Prostate gland (tissue), 2 donors: Measurements from ENCODE around the gene VPS9D1. TPM values are rescaled to one million over a fixed set of nuclear protein-coding genes. Genes with fewer than 3 reads are reported as not detected.

Experiments used
- DNase-seq: peaks from one replicate; pipeline ENCODE4 v3.0.0-alpha.2; 2019; ENCODE audit warnings: low spot score
- H3K27ac ChIP-seq, 2 donors: fragments of 200-600 bp; sonication (generic); 2 replicates each; pipeline ENCODE4 v1.5.1; 2017 to 2019
- H3K27me3 ChIP-seq: fragments of 200-600 bp; sonication (generic); replicated peaks from 2 replicates; pipeline ENCODE4 v1.5.1; 2019; ENCODE audit not compliant: insufficient read depth
- H3K36me3 ChIP-seq, 2 donors: fragments of 200-600 bp; sonication (generic); 1 replicate in 1 of 2; 2 replicates in 1 of 2; pipeline versions ENCODE4 v1.5.1 to v1.8.1; 2017 to 2019
- H3K4me1 ChIP-seq: fragments of 200-600 bp; sonication (generic); replicated peaks from 2 replicates; pipeline ENCODE4 v1.5.1; 2019
- H3K4me3 ChIP-seq, 2 donors: fragments of 200-600 bp; sonication (generic); 2 replicates each; pipeline ENCODE4 v1.5.1; 2017 to 2019
- H3K9me3 ChIP-seq: fragments of 200-600 bp; sonication (generic); 2 replicates; pipeline ENCODE4 v1.5.1; 2017
- POLR2A ChIP-seq: fragments of 450-650 bp; IDR thresholded peaks from one replicate; pipeline ENCODE4 v1.6.1; 2016; ENCODE audit warnings: antibody characterized with exemption, mild to moderate bottlenecking
- POLR2AphosphoS5 ChIP-seq: sonication (generic); formaldehyde crosslinking; IDR thresholded peaks from one replicate; pipeline ENCODE4 v1.6.1; 2017; ENCODE audit warnings: antibody characterized with exemption
- WGBS: methylation state at CpG from one replicate; pipeline ENCODE4 v1.1.5; 2018; 5-methylcytosine and 5-hydroxymethylcytosine counted together
- intact Hi-C: fragments of 100-400 bp; cut with DNase I; formaldehyde crosslinking; loops from one replicate; pipeline ENCODE4 v1.14.2; 2022
- total RNA-seq, 2 donors: library from RNA; depleted of rRNA; stranded (reverse); fragments of >200 nt; gene quantifications; one replicate each; pipeline ENCODE4 v1.1.0, GENCODE V29; 2016
- TF ChIP-seq, protein P1 (sequence below), 4 experiments: fragments of 200-600 bp in 2 of 4; fragments of 450-650 bp in 2 of 4; sonication (generic) in 2 of 4; IDR thresholded peaks; 1 replicate in 3 of 4; 2 replicates in 1 of 4; pipeline ENCODE4 v1.5.1; 2016 to 2019; ENCODE audit warnings: antibody characterized with exemption in 4 of 4, mild to moderate bottlenecking in 2 of 4, moderate library complexity in 2 of 4

The VPS9D1 gene
- total RNA-seq, 2 donors from 2014 or later = 8.5 to 16.0 TPM

DNA sequence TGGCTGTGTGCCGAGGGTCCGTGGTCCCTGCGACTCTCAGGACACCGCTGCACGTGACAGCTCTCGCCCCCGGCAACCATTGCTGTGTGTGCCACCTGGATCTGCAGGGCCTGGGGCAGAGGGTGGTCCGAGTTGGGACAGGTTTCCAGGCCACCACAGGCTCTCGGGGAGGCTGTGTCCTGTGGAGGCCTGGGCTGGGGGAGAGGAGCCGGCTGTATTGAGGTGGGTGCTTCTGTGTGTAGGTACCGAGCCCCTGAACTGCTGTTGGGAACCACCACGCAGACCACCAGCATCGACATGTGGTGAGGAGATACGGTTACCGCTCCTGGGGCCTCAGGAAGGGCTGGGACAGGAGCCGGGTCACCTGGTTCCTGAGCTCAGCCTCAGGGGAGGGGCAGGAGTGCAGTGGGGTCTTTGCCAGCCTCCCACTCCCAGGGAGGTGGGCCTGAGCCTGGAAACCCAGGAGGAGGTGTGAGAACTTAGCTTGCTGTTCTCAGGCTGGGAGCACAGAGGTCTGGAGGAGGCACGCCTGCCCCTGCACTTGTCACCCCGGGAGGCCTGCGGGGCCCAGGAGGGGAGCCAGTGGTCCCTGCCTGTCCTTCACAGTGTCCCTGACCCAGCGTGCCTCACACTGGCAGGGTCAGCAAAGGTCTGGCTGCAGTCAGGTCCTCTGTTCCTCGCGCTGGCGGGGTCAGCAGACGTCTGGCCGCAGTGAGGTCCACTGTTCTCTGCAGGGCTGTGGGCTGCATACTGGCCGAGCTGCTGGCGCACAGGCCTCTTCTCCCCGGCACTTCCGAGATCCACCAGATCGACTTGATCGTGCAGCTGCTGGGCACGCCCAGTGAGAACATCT is 26.5 kb downstream of the VPS9D1 start:
- Histone ChIP-seq H3K4me3 (no peak overlapping the region), H3K9me3 (no peaks in the 10 kb centered on the region), H3K27ac (no peak overlapping the region), H3K36me3 (peaks cover 0 to 5% of the 10 kb centered on the region in 2 donors), H3K27me3 (no peaks in the 10 kb centered on the region), H3K4me1 (no peaks in the 10 kb centered on the region)
- intact Hi-C loops = no loop called here
- WGBS = 89% methylated on average over 30 of the region's 32 CpGs
- no peak for TF ChIP-seq POLR2A
- TF ChIP-seq POLR2AphosphoS5 = no peak
- TF ChIP-seq, protein P1, sequence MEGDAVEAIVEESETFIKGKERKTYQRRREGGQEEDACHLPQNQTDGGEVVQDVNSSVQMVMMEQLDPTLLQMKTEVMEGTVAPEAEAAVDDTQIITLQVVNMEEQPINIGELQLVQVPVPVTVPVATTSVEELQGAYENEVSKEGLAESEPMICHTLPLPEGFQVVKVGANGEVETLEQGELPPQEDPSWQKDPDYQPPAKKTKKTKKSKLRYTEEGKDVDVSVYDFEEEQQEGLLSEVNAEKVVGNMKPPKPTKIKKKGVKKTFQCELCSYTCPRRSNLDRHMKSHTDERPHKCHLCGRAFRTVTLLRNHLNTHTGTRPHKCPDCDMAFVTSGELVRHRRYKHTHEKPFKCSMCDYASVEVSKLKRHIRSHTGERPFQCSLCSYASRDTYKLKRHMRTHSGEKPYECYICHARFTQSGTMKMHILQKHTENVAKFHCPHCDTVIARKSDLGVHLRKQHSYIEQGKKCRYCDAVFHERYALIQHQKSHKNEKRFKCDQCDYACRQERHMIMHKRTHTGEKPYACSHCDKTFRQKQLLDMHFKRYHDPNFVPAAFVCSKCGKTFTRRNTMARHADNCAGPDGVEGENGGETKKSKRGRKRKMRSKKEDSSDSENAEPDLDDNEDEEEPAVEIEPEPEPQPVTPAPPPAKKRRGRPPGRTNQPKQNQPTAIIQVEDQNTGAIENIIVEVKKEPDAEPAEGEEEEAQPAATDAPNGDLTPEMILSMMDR (IDR thresholded peaks at IDR 0.05) = no peak
- DNase-seq = no peak

DNA sequence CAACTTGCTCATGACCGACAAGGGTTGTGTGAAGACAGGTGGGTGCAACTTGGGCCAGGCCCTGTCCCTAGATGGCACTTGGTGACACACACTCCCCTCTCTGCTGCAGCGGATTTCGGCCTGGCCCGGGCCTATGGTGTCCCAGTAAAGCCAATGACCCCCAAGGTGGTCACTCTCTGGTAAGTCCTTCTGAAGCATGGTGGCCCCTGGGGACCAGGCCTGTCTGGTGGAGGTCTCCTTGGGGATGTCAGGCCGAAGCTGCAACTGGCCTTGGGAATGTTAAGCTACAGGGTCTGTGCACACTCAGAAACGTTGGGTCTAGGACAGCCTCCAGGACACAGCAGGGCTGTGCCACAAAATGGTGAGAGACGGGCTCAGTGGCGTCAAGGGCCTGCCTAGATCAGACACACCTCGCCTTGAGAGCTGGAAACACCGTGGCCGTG is 27.4 kb downstream of the VPS9D1 start:
- no peaks in the 10 kb centered on the region for H3K9me3 ChIP-seq
- TF ChIP-seq, protein P1 (IDR thresholded peaks at IDR 0.05) = no peak
- no peak for TF ChIP-seq POLR2AphosphoS5
- no peak for TF ChIP-seq POLR2A
- DNase-seq = no peak
- intact Hi-C loops = no loop called here
- no peaks in the 10 kb centered on the region for H3K27me3 ChIP-seq
- 92% methylated on average over 11 of the region's 11 CpGs for WGBS
- H3K4me3 ChIP-seq = no peak overlapping the region
- peaks cover 0 to 5% of the 10 kb centered on the region in 2 donors for H3K36me3 ChIP-seq
- no peak overlapping the region for H3K27ac ChIP-seq
- no peaks in the 10 kb centered on the region for H3K4me1 ChIP-seq

DNA sequence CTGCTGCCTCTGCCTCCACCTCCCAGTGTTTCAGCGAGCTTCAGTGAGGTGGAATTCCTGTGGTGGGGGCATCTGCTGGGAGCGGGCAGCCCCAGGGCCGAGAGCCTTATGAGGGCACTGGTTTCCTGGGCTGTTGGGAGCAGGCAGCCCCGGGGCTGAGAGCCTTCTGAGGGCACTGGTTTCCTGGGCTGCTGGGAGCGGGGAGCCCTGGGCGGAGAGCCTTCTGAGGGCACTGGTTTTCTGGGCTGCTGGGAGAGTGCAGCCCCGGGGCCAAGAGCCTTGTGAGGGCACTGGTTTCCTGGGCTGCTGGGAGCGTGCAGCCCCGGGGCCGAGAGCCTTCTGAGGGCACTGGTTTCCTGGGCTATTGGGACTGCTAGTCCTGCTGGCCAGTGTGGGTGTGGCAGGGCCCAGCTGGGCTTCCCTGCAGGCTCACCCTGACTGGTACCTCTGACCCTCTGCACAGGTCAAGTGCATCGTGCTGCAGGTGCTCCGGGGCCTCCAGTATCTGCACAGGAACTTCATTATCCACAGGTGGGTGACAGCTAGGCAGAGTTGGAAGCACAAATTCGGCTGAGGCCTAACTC is 28.6 kb downstream of the VPS9D1 start:
- 94% methylated on average over 6 of the region's 13 CpGs for WGBS
- Histone ChIP-seq H3K4me3 (no peak overlapping the region), H3K27me3 (no peaks in the 10 kb centered on the region), H3K4me1 (no peaks in the 10 kb centered on the region), H3K27ac (no peak overlapping the region), H3K36me3 (peaks cover 0 to 5% of the 10 kb centered on the region in 2 donors), H3K9me3 (no peaks in the 10 kb centered on the region)
- intact Hi-C loops = no loop called here
- TF ChIP-seq, protein P1 (IDR thresholded peaks at IDR 0.05) = no peak
- TF ChIP-seq POLR2A (no peak), POLR2AphosphoS5 (no peak)
- no peak for DNase-seq

DNA sequence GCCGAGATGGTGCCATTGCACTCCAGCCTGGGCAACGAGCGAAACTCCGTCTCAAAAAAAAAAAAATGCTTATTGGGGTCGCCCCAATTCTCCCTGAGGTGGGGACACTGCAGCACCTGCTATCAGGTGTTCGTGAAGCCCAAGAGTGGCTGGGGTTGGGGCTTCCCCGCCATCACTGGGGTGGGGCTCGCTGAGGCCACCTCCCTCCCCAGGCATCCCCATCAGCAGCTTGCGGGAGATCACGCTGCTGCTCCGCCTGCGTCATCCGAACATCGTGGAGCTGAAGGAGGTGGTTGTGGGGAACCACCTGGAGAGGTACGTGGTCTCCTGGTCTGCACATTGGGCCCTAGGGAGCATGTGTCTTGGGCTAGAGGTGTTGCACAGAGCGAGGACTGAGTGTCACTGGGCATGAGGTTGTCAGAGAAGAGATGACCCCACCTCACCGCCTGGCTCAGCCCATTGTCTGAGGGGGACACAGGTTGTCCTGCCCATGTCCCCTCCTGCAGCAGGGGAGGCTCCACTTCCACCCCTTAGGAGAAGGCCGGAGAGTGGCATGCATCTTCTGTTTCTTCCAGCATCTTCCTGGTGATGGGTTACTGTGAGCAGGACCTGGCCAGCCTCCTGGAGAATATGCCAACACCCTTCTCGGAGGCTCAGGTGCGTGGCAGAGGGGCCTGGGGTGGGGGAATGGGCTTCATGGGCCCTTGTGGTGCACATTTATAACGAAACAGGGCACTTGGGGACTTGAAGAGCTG is 29.3 kb downstream of the VPS9D1 start:
- intact Hi-C loops = no loop called here
- no peaks in the 10 kb centered on the region for H3K27me3 ChIP-seq
- H3K4me1 ChIP-seq = no peaks in the 10 kb centered on the region
- H3K9me3 ChIP-seq = no peaks in the 10 kb centered on the region
- no peak overlapping the region for H3K4me3 ChIP-seq
- TF ChIP-seq POLR2AphosphoS5 = no peak
- TF ChIP-seq POLR2A = no peak
- TF ChIP-seq, protein P1 (IDR thresholded peaks at IDR 0.05) = no peak
- DNase-seq = no peak
- WGBS = 95% methylated on average over 21 of the region's 21 CpGs
- H3K36me3 ChIP-seq = peaks cover 0 to 5% of the 10 kb centered on the region in 2 donors
- no peak overlapping the region for H3K27ac ChIP-seq
